Fibroblast of lung (primary cell): ENCODE data around the gene ZNF638.

Source experiments
- CTCF ChIP-seq, 2 donors: IDR thresholded peaks in 1 of 2; conservative IDR thresholded peaks in 1 of 2; 1 replicate in 1 of 2; 2 replicates in 1 of 2; pipeline ENCODE4 v1.5.1; 2011 to 2012; ENCODE audit warnings: low read length in 2 of 2, control low read depth in 1 of 2, inconsistent platforms in 1 of 2, low read depth in 1 of 2, mild to moderate bottlenecking in 1 of 2
- EZH2 ChIP-seq: IDR thresholded peaks from 2 replicates; pipeline ENCODE4 v1.5.1; 2012; ENCODE audit warnings: low read length, control low read depth, mild to moderate bottlenecking; ENCODE audit errors: missing control alignments

DNA sequence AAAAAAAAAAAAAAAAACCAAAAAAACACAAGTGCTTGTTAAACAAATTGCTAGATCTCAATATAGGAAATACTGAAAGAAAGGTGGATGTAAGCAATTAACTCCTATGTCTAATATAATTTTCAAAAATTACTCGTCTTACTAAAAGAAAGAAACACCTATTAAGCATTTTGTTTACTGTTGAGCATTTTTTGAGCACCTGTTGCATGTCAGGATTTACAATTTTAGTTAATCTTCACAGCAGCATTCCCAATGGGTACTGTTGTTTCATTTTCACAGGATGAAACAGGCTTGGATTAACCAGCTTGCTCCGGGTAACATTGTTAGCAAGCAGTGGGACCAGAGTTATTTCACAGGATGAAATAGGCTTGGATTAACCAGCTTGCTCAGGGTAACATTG lies 4.8 kb downstream of the ZNF638 start:
- TF ChIP-seq CTCF (conservative IDR thresholded peaks at IDR 0.05 in 1 of 2, IDR thresholded peaks at IDR 0.05 in 1 of 2; ENCODE audit: low read depth in 1 of 2, low read length in 2 of 2) (no peak), EZH2 (no peak)
